ENCODE results near the gene MTAP. TPM values are rescaled to one million over a fixed set of nuclear protein-coding genes. Genes with fewer than 3 reads are reported as not detected.

Gene MTAP
- total RNA-seq, 1 experiment from 2014 or later: 46.1 TPM

- POLR2A ChIA-PET (ENCODE audit: unreplicated experiment): no interaction called here
- Histone ChIP-seq H4K20me1 (ENCODE audit: insufficient read depth) (no peaks in the 10 kb centered on the region), H3F3A (ENCODE audit: insufficient read depth, low read depth) (0 out of 2 replicates have a peak, but pooled peaks cover 2% of the 10 kb centered on the region), H3K4me2 (no peak overlapping the region), H3K4me3 (no peak overlapping the region), H3K79me2 (ENCODE audit: low read depth) (no peaks in the 10 kb centered on the region), H3K27ac (no peak overlapping the region), H3K9me2 (ENCODE audit: insufficient read depth) (no peaks in the 10 kb centered on the region), H2AFZ (no peak overlapping the region), H3K36me3 (ENCODE audit: low read depth) (peaks cover 12% of the 10 kb centered on the region; the same call in 1 of the 2 replicates), H3K27me3 (ENCODE audit: insufficient read depth, low read depth) (no peaks in the 10 kb centered on the region), H3K4me1 (replicated peaks; ENCODE audit: insufficient read depth) (no peaks in the 10 kb centered on the region), H3K9me3 (ENCODE audit: insufficient read depth, low read depth) (peaks cover 14% of the 10 kb centered on the region)
- TF ChIP-seq EZH2 (IDR thresholded peaks at IDR 0.05; ENCODE audit: low read depth): no peak
- TF ChIP-seq, protein P1, sequence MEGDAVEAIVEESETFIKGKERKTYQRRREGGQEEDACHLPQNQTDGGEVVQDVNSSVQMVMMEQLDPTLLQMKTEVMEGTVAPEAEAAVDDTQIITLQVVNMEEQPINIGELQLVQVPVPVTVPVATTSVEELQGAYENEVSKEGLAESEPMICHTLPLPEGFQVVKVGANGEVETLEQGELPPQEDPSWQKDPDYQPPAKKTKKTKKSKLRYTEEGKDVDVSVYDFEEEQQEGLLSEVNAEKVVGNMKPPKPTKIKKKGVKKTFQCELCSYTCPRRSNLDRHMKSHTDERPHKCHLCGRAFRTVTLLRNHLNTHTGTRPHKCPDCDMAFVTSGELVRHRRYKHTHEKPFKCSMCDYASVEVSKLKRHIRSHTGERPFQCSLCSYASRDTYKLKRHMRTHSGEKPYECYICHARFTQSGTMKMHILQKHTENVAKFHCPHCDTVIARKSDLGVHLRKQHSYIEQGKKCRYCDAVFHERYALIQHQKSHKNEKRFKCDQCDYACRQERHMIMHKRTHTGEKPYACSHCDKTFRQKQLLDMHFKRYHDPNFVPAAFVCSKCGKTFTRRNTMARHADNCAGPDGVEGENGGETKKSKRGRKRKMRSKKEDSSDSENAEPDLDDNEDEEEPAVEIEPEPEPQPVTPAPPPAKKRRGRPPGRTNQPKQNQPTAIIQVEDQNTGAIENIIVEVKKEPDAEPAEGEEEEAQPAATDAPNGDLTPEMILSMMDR (conservative IDR thresholded peaks at IDR 0.05): no peak
- CTCF ChIA-PET: no interaction called here
- intact Hi-C loops (cut with micrococcal nuclease; ENCODE audit: unreplicated experiment): no loop called here
- no peak for DNase-seq
- BruUV-seq (replicated peaks): no TSS peak
These were observed 103.8 kb downstream of the MTAP start for GRCh38 chr9:21906213-21906612.

DNA sequence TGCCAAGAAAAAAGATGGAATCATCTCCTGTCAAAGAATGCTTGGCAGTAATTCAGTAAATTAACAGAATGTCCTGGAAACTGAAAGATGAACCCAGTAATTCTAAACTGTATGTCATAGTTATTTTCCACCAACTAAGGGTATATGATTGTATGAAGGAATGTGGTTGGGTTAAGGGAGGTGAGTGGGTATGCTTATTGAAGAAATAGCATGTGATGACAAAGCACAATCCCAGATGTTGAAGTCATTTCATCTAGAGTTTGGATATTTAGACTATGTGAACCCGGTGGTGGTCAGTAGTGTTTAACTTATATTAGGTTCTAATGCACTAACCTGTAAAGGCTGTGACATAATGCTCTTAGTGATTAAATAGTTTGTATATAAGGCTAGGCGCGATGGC lies 104.4 kb downstream of the MTAP start:
- Histone ChIP-seq H3F3A (ENCODE audit: insufficient read depth, low read depth) (0 out of 2 replicates have a peak, but pooled peaks cover 2% of the 10 kb centered on the region), H3K4me2 (no peak overlapping the region), H3K9me3 (ENCODE audit: insufficient read depth, low read depth) (peaks cover 16% of the 10 kb centered on the region), H3K79me2 (ENCODE audit: low read depth) (no peaks in the 10 kb centered on the region), H3K4me1 (replicated peaks; ENCODE audit: insufficient read depth) (no peaks in the 10 kb centered on the region), H3K4me3 (no peak overlapping the region), H3K27ac (no peak overlapping the region), H4K20me1 (ENCODE audit: insufficient read depth) (no peaks in the 10 kb centered on the region), H3K36me3 (ENCODE audit: low read depth) (peaks cover 12% of the 10 kb centered on the region; the same call in 1 of the 2 replicates), H2AFZ (no peak overlapping the region), H3K27me3 (ENCODE audit: insufficient read depth, low read depth) (no peaks in the 10 kb centered on the region), H3K9me2 (ENCODE audit: insufficient read depth) (no peaks in the 10 kb centered on the region)
- CTCF ChIA-PET: no interaction called here
- DNase-seq: no peak
- POLR2A ChIA-PET (ENCODE audit: unreplicated experiment): no interaction called here
- TF ChIP-seq, protein P1 (conservative IDR thresholded peaks at IDR 0.05): no peak
- no peak for TF ChIP-seq EZH2 (IDR thresholded peaks at IDR 0.05; ENCODE audit: low read depth)
- intact Hi-C loops (cut with micrococcal nuclease; ENCODE audit: unreplicated experiment): no loop called here
- BruUV-seq (replicated peaks): no TSS peak

- Histone ChIP-seq H2AFZ (no peak overlapping the region), H3K4me1 (replicated peaks; ENCODE audit: insufficient read depth) (no peaks in the 10 kb centered on the region), H3K4me3 (no peak overlapping the region), H3F3A (ENCODE audit: insufficient read depth, low read depth) (no peaks in the 10 kb centered on the region), H3K79me2 (ENCODE audit: low read depth) (no peaks in the 10 kb centered on the region), H3K9me3 (ENCODE audit: insufficient read depth, low read depth) (no peaks in the 10 kb centered on the region), H3K36me3 (ENCODE audit: low read depth) (no peaks in the 10 kb centered on the region), H3K27ac (no peak overlapping the region), H4K20me1 (ENCODE audit: insufficient read depth) (no peaks in the 10 kb centered on the region), H3K9me2 (ENCODE audit: insufficient read depth) (no peaks in the 10 kb centered on the region), H3K4me2 (no peak overlapping the region), H3K27me3 (ENCODE audit: insufficient read depth, low read depth) (no peaks in the 10 kb centered on the region)
- POLR2A ChIA-PET (ENCODE audit: unreplicated experiment): interaction anchor here (0.6 kb wide), 1 partner anchor 57 kb away, joined by 3 read pairs; no protein-coding TSS in a partner anchor
- CTCF ChIA-PET: interaction anchor here (0.6 to 1.1 kb wide), 2 partner anchors 325 to 1289 kb away, joined by 3 to 4 read pairs; no protein-coding TSS in a partner anchor
- intact Hi-C loops (cut with micrococcal nuclease; ENCODE audit: unreplicated experiment): no loop called here
- no peak for TF ChIP-seq EZH2 (IDR thresholded peaks at IDR 0.05; ENCODE audit: low read depth)
- TF ChIP-seq, protein P1 (conservative IDR thresholded peaks at IDR 0.05): no peak
- peak in 1 of 2 experiments; percentile 3 for DNase-seq
- no TSS peak for BruUV-seq (replicated peaks)
These were observed 117.2 kb downstream of the MTAP start for GRCh38 chr9:21919377-21920362.
